ENCODE results near the gene ERCC6L2. TPM values are rescaled to one million over a fixed set of nuclear protein-coding genes. Genes with fewer than 3 reads are reported as not detected.

ERCC6L2 gene
- total RNA-seq, 1 experiment from 2014 or later = 39.2 TPM

GRCh38 chr9:95971815-95972214 lies 96.3 kb downstream of the ERCC6L2 start:
- no peak overlapping the region for H3K4me3 ChIP-seq (replicated peaks in 1 of 2; ENCODE audit: low read depth in 1 of 2, low read length in 2 of 2)
- POLR2A ChIA-PET = no interaction called here
- H3K4me1 ChIP-seq (ENCODE audit: control insufficient read depth in 1 of 2, insufficient read depth in 2 of 2, low read length in 2 of 2) = no peaks in the 10 kb centered on the region
- no peaks in the 10 kb centered on the region for H3K27me3 ChIP-seq (ENCODE audit: insufficient read depth, low read length)
- RAD21 ChIA-PET (ENCODE audit: low non-redundant PET in 1 of 2, low total read pairs in 2 of 2, uncharacterized antibody in 2 of 2, unreplicated experiment in 2 of 2) = no interaction called here
- BruUV-seq (replicated peaks) = no TSS peak
- no peak overlapping the region for H3K9ac ChIP-seq (ENCODE audit: low read length)
- H3K79me2 ChIP-seq (ENCODE audit: insufficient read depth, low read length) = no peaks in the 10 kb centered on the region
- H3K27ac ChIP-seq (ENCODE audit: low read depth, low read length) = no peak overlapping the region
- H3K36me3 ChIP-seq (ENCODE audit: control insufficient read depth in 1 of 2, insufficient read depth in 2 of 2, low read length in 2 of 2) = peaks cover 11 to 12% of the 10 kb centered on the region in 2 experiments; a peak in 3 of 4 replicates
- H3K9me2 ChIP-seq (ENCODE audit: insufficient read depth) = no peaks in the 10 kb centered on the region
- ATAC-seq (no peak), DNase-seq (ENCODE audit: low read depth, low spot score) (no peak)
- H4K20me1 ChIP-seq (ENCODE audit: insufficient read depth) = no peaks in the 10 kb centered on the region
- CTCF ChIA-PET = no interaction called here
- no peak overlapping the region for H2AFZ ChIP-seq (ENCODE audit: low read depth, low read length, poor library complexity, severe bottlenecking)
- no peak overlapping the region for H3K4me2 ChIP-seq (ENCODE audit: low read length)
- intact Hi-C loops (cut with micrococcal nuclease) = no loop called here
- H3K9me3 ChIP-seq (ENCODE audit: control insufficient read depth in 1 of 2, insufficient read depth in 1 of 2, low read depth in 1 of 2, low read length in 2 of 2) = no peaks in the 10 kb centered on the region
- TF ChIP-seq YY1 (IDR thresholded peaks at IDR 0.05; ENCODE audit: extremely low read depth, insufficient replicate concordance, low read depth, low read length) = no peak
- TF ChIP-seq EZH2 (IDR thresholded peaks at IDR 0.05) = no peak
- TF ChIP-seq FOSL1 (IDR thresholded peaks at IDR 0.05; ENCODE audit: low read depth) = no peak
- no peak for TF ChIP-seq RAD21 (IDR thresholded peaks at IDR 0.05; ENCODE audit: low read depth)
- TF ChIP-seq EZH2phosphoT487 (IDR thresholded peaks at IDR 0.05; ENCODE audit: borderline replicate concordance) = no peak
- TF ChIP-seq ELF1 (IDR thresholded peaks at IDR 0.05; ENCODE audit: borderline replicate concordance, low read depth) = no peak
- TF ChIP-seq TCF7L2 (IDR thresholded peaks at IDR 0.05; ENCODE audit: borderline replicate concordance, extremely low read depth, insufficient read depth, insufficient read length) = no peak
- no peak for TF ChIP-seq CEBPB (IDR thresholded peaks at IDR 0.05; ENCODE audit: low read depth)
- no peak for TF ChIP-seq ZBTB33 (IDR thresholded peaks at IDR 0.05; ENCODE audit: extremely low read depth, insufficient replicate concordance, low read length)
- TF ChIP-seq EGR1 (IDR thresholded peaks at IDR 0.05; ENCODE audit: low read depth) = no peak
- no peak for TF ChIP-seq ZNF274 (IDR thresholded peaks at IDR 0.05; ENCODE audit: low read depth, low read length)
- no peak for TF ChIP-seq JUND (IDR thresholded peaks at IDR 0.05)
- no peak for TF ChIP-seq ATF3 (IDR thresholded peaks at IDR 0.05)
- no peak for TF ChIP-seq MAX (IDR thresholded peaks at IDR 0.05)
- no peak for TF ChIP-seq POLR2A (IDR thresholded peaks at IDR 0.05; ENCODE audit: borderline replicate concordance, extremely low read depth, insufficient read depth, insufficient read length)
- no peak for TF ChIP-seq CBX3 (IDR thresholded peaks at IDR 0.05; ENCODE audit: low read depth)
- no peak for TF ChIP-seq REST (IDR thresholded peaks at IDR 0.05; ENCODE audit: low read depth)
